Measurements from ENCODE around the gene PTGIS. TPM values are rescaled to one million over a fixed set of nuclear protein-coding genes. Genes with fewer than 3 reads are reported as not detected.

The PTGIS gene
- total and polyA plus RNA-seq, 2 donors (not counting 3 experiments of a cell fraction or from before 2014, with no cell fraction given): 6.2 to 11.8 TPM

- CTCF ChIA-PET: no interaction called here
- intact Hi-C loops (cut with micrococcal nuclease): no loop called here
- no peaks in the 10 kb centered on the region for H3K36me3 ChIP-seq (ENCODE audit: control insufficient read depth in 2 of 2, extremely low read depth in 1 of 2, insufficient read depth in 2 of 2, low read length in 2 of 2)
These were observed 108.3 kb downstream of the PTGIS start for GRCh38 chr20:49459684-49460083.

GRCh38 chr20:49457444-49457843, 110.5 kb downstream of the PTGIS start:
- Histone ChIP-seq H3K4me3 (replicated peaks in 1 of 3; ENCODE audit: insufficient read depth in 1 of 3, low read depth in 1 of 3, low read length in 3 of 3) (no peak overlapping the region), H3K27ac (ENCODE audit: insufficient read depth, low read depth, low read length) (no peak overlapping the region), H4K20me1 (replicated peaks; ENCODE audit: control insufficient read depth, extremely low read depth, insufficient read depth, low read length) (no peaks in the 10 kb centered on the region), H3K36me3 (ENCODE audit: control insufficient read depth in 2 of 2, extremely low read depth in 1 of 2, insufficient read depth in 2 of 2, low read length in 2 of 2) (no peaks in the 10 kb centered on the region), H3K9me3 (replicated peaks; ENCODE audit: control insufficient read depth, insufficient read depth, low read length) (no peaks in the 10 kb centered on the region), H2AFZ (ENCODE audit: low read depth, low read length) (no peak overlapping the region), H3K27me3 (ENCODE audit: control insufficient read depth in 2 of 2, insufficient read depth in 2 of 2, low read length in 2 of 2) (peaks cover 5 to 7% of the 10 kb centered on the region in 2 experiments), H3K79me2 (ENCODE audit: control insufficient read depth, insufficient read depth, low read length) (no peaks in the 10 kb centered on the region), H3K4me2 (ENCODE audit: insufficient read depth, low read length) (no peak overlapping the region), H3K9ac (replicated peaks; ENCODE audit: extremely low read depth, insufficient read depth, low read length) (no peak overlapping the region), H3K4me1 (ENCODE audit: control insufficient read depth, extremely low read depth, insufficient read depth, low read length) (no peaks in the 10 kb centered on the region), H3K9me1 (replicated peaks; ENCODE audit: control insufficient read depth, extremely low read depth, insufficient read depth, low read length) (no peaks in the 10 kb centered on the region)
- no peak for DNase-seq (ENCODE audit: low read depth, low spot score)
- no TSS peak for BruUV-seq (replicated peaks)
- TF ChIP-seq JUN (IDR thresholded peaks at IDR 0.05; ENCODE audit: borderline replicate concordance, insufficient read depth, insufficient read length, low read depth) (no peak), FOS (IDR thresholded peaks at IDR 0.05; ENCODE audit: borderline replicate concordance, insufficient read depth, low read length) (no peak), MYC (IDR thresholded peaks at IDR 0.05; ENCODE audit: low read depth, low read length) (no peak), POLR2AphosphoS5 (IDR thresholded peaks at IDR 0.05; ENCODE audit: insufficient read depth, low read depth, low read length) (no peak), POLR2A (IDR thresholded peaks at IDR 0.05; ENCODE audit: low read depth, low read length) (no peak), EZH2 (IDR thresholded peaks at IDR 0.05; ENCODE audit: borderline replicate concordance, low read depth, low read length, severe bottlenecking) (no peak), MAX (IDR thresholded peaks at IDR 0.05; ENCODE audit: insufficient read depth, insufficient read length) (no peak), GATA2 (IDR thresholded peaks at IDR 0.05; ENCODE audit: insufficient read depth, insufficient read length, low read depth, low read length) (no peak)
- TF ChIP-seq, protein P1, sequence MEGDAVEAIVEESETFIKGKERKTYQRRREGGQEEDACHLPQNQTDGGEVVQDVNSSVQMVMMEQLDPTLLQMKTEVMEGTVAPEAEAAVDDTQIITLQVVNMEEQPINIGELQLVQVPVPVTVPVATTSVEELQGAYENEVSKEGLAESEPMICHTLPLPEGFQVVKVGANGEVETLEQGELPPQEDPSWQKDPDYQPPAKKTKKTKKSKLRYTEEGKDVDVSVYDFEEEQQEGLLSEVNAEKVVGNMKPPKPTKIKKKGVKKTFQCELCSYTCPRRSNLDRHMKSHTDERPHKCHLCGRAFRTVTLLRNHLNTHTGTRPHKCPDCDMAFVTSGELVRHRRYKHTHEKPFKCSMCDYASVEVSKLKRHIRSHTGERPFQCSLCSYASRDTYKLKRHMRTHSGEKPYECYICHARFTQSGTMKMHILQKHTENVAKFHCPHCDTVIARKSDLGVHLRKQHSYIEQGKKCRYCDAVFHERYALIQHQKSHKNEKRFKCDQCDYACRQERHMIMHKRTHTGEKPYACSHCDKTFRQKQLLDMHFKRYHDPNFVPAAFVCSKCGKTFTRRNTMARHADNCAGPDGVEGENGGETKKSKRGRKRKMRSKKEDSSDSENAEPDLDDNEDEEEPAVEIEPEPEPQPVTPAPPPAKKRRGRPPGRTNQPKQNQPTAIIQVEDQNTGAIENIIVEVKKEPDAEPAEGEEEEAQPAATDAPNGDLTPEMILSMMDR (IDR thresholded peaks at IDR 0.05; ENCODE audit: extremely low read depth in 1 of 2, insufficient read depth in 1 of 2, low read depth in 1 of 2, low read length in 2 of 2): no peak
- ChIA-PET CTCF (no interaction called here), POLR2A (no interaction called here)
- no peak for FAIRE-seq
- intact Hi-C loops (cut with micrococcal nuclease) (no loop called here), dilution Hi-C loops (cut with MboI; ENCODE audit: extremely low pct_ligation_motif_present, low sequenced_read_pairs) (no loop called here)

More at GRCh38 chr20:49459684-49460083, 108.3 kb downstream of the PTGIS start:
- FAIRE-seq (no peak), DNase-seq (ENCODE audit: low read depth, low spot score) (no peak)
- TF ChIP-seq MYC (IDR thresholded peaks at IDR 0.05; ENCODE audit: low read depth, low read length) (no peak), MAX (IDR thresholded peaks at IDR 0.05; ENCODE audit: insufficient read depth, insufficient read length) (no peak), EZH2 (IDR thresholded peaks at IDR 0.05; ENCODE audit: borderline replicate concordance, low read depth, low read length, severe bottlenecking) (no peak), POLR2A (IDR thresholded peaks at IDR 0.05; ENCODE audit: low read depth, low read length) (no peak), FOS (IDR thresholded peaks at IDR 0.05; ENCODE audit: borderline replicate concordance, insufficient read depth, low read length) (no peak), GATA2 (IDR thresholded peaks at IDR 0.05; ENCODE audit: insufficient read depth, insufficient read length, low read depth, low read length) (no peak), JUN (IDR thresholded peaks at IDR 0.05; ENCODE audit: borderline replicate concordance, insufficient read depth, insufficient read length, low read depth) (no peak)
- no peak overlapping the region for H3K4me2 ChIP-seq (ENCODE audit: insufficient read depth, low read length)
- H4K20me1 ChIP-seq (replicated peaks; ENCODE audit: control insufficient read depth, extremely low read depth, insufficient read depth, low read length): no peaks in the 10 kb centered on the region
- no peaks in the 10 kb centered on the region for H3K79me2 ChIP-seq (ENCODE audit: control insufficient read depth, insufficient read depth, low read length)
- BruUV-seq (replicated peaks): no TSS peak
- dilution Hi-C loops (cut with MboI; ENCODE audit: extremely low pct_ligation_motif_present, low sequenced_read_pairs): no loop called here
- H3K9me3 ChIP-seq (replicated peaks; ENCODE audit: control insufficient read depth, insufficient read depth, low read length): no peaks in the 10 kb centered on the region
- POLR2A ChIA-PET: no interaction called here
- no peak overlapping the region for H3K9ac ChIP-seq (replicated peaks; ENCODE audit: extremely low read depth, insufficient read depth, low read length)
- H3K9me1 ChIP-seq (replicated peaks; ENCODE audit: control insufficient read depth, extremely low read depth, insufficient read depth, low read length): no peaks in the 10 kb centered on the region
- no peak overlapping the region for H2AFZ ChIP-seq (ENCODE audit: low read depth, low read length)
- H3K4me3 ChIP-seq (replicated peaks in 1 of 3; ENCODE audit: insufficient read depth in 1 of 3, low read depth in 1 of 3, low read length in 3 of 3): no peak overlapping the region
- peaks cover 5 to 7% of the 10 kb centered on the region in 2 experiments for H3K27me3 ChIP-seq (ENCODE audit: control insufficient read depth in 2 of 2, insufficient read depth in 2 of 2, low read length in 2 of 2)
- H3K4me1 ChIP-seq (ENCODE audit: control insufficient read depth, extremely low read depth, insufficient read depth, low read length): no peaks in the 10 kb centered on the region
- H3K27ac ChIP-seq (ENCODE audit: insufficient read depth, low read depth, low read length): no peak overlapping the region
